Vagina (tissue), 2 donors: Measurements from ENCODE around the gene FLOT1.

Experiments
- CTCF ChIP-seq, 3 experiments: fragments of 450-650 bp in 2 of 3; fragments of 200-600 bp in 1 of 3; sonication (generic) in 1 of 3; IDR thresholded peaks; one replicate each; pipeline ENCODE4 v1.5.1; 2017 to 2019; ENCODE audit warnings: antibody characterized with exemption in 3 of 3, mild to moderate bottlenecking in 2 of 3, moderate library complexity in 2 of 3
- POLR2A ChIP-seq, 2 donors: fragments of 450-650 bp; IDR thresholded peaks; one replicate each; pipeline ENCODE4 v1.6.1; 2017; ENCODE audit warnings: antibody characterized with exemption in 2 of 2, mild to moderate bottlenecking in 2 of 2, moderate library complexity in 2 of 2

DNA sequence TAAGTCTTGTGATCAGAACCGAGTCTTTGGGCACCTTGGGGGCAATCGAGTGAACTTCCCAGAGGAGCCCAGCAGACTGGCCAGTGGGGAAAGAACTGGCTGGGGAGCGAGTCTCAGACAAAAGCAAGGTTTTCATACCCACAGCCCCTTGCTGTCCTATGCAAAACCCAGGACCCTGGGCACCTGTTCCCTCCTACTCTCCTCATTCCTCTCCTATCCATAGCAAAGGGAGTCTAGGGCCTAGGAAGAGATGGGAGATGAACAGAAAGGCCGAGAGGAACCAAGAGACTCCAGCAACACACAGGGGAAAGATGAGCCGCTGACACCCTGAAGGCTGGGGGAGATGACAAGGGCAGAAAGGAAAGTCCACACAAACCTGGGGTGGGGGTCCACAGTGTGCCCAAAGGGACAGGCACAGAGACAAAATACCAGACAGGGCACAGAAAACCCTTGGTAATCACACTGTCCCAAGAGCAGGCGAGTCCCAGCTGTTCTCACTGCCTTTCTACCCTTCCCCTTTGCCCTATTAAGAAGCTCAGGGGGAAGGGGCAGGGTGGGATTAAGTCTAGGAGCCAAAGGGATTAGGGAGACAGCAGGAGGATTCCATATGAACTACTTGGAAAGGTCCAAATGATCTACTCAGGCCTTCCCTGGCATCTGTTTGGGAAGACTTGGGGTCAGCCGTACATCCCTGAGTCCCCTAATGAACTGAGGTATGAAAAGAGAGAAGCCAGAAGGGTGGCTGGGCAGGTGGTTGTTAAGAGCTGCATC lies 62.5 kb downstream of the FLOT1 start:
- no peak for TF ChIP-seq CTCF (IDR thresholded peaks at IDR 0.05)
- TF ChIP-seq POLR2A (IDR thresholded peaks at IDR 0.05) = no peak
